Measurements from ENCODE around the gene MORN4. TPM values are rescaled to one million over a fixed set of nuclear protein-coding genes. Genes with fewer than 3 reads are reported as not detected.

MORN4 gene
- total and polyA plus RNA-seq, 4 experiments from 2014 or later = 0.94 to 3.0 (median 1.6) TPM

DNA sequence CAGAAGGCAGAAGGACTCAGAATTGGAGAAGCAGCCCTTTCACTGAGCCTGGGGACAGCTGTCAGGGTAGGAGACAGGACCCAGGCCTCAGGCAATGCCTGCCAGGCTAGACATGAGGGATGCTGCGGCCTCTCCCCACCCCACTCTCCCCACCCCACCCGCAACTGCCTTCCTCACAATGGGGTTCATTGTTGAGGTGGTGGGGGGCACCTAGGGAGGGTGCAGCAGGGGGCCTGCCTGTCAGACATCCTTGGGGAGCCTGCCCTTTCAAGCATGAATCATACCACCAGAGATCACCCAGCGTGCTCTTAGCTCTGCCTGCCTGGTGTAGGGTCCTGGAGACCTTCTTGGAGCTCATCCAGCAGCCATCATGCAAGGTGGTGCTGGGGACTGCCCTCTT is 43.8 kb downstream of the MORN4 start, which contains the start of gene C10orf62:
Gene C10orf62 (plus strand): TSS at position 243 of the 400 bp plus-strand sequence. CDS start 177 bp downstream, outside the sequence.
- no peaks in the 10 kb centered on the region for H3K27me3 Mint-ChIP-seq
- POLR2A ChIA-PET (ENCODE audit: partially characterized antibody) = interaction anchor here (0.5 kb wide), 1 partner anchor 43 kb away, joined by 3 read pairs; no protein-coding TSS in a partner anchor
- intact Hi-C loops (cut with micrococcal nuclease) = no loop called here
- no peak for DNase-seq
- Histone ChIP-seq H3K27ac (ENCODE audit: low read depth, low read length) (no peak within 1 kb of the TSS), H3K4me1 (ENCODE audit: insufficient read depth, low read length) (no peaks in the 10 kb centered on the region), H3K36me3 (ENCODE audit: insufficient read depth, low read length) (no peaks in the 10 kb centered on the region), H3K27me3 (ENCODE audit: insufficient read depth, low read length) (no peaks in the 10 kb centered on the region), H3K4me3 (ENCODE audit: low read length in 2 of 2) (no peak within 1 kb of the TSS), H3K9me3 (ENCODE audit: control insufficient read depth in 1 of 2, low read length in 2 of 2) (no peaks in the 10 kb centered on the region)
- no peak within 1 kb of the TSS for H3K27ac Mint-ChIP-seq
- no peaks in the 10 kb centered on the region for H3K9me3 Mint-ChIP-seq
- no peaks in the 10 kb centered on the region for H3K4me1 Mint-ChIP-seq
- no peaks in the 10 kb centered on the region for H3K36me3 Mint-ChIP-seq
- H3K4me3 Mint-ChIP-seq = no peak within 1 kb of the TSS
- CTCF ChIA-PET (ENCODE audit: partially characterized antibody) = no interaction called here

DNA sequence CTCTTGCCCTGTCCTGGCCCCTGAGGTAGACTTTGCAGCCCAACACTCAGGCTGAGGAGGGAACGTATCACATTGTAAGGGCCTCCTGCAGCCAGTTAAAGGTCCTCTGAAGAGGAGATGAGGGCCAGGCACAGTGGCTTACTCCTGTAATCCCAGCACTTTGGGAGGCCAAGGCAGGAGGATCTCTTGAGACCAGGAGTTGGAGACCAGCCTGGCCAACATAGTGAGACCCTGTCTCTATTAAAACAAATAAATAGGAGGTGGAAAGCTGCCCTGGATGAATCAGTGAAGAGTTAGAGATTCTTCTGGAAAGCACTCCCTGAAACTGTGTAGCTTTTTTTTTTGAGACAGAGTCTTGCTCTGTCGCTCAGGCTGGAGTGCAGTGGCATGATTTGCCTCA is 46.1 kb downstream of the MORN4 start:
- Mint-ChIP-seq H3K4me1 (no peaks in the 10 kb centered on the region), H3K27ac (no peak overlapping the region), H3K27me3 (no peaks in the 10 kb centered on the region), H3K36me3 (no peaks in the 10 kb centered on the region), H3K4me3 (no peak overlapping the region), H3K9me3 (no peaks in the 10 kb centered on the region)
- intact Hi-C loops (cut with micrococcal nuclease) = no loop called here
- POLR2A ChIA-PET (ENCODE audit: partially characterized antibody) = no interaction called here
- Histone ChIP-seq H3K4me3 (ENCODE audit: low read length in 2 of 2) (no peak overlapping the region), H3K27ac (ENCODE audit: low read depth, low read length) (no peak overlapping the region), H3K4me1 (ENCODE audit: insufficient read depth, low read length) (no peaks in the 10 kb centered on the region), H3K9me3 (ENCODE audit: control insufficient read depth in 1 of 2, low read length in 2 of 2) (no peaks in the 10 kb centered on the region), H3K36me3 (ENCODE audit: insufficient read depth, low read length) (no peaks in the 10 kb centered on the region), H3K27me3 (ENCODE audit: insufficient read depth, low read length) (no peaks in the 10 kb centered on the region)
- DNase-seq = no peak
- CTCF ChIA-PET (ENCODE audit: partially characterized antibody) = no interaction called here

GRCh38 chr10:97585439-97585811 is 47.9 kb downstream of the MORN4 start:
- no peak overlapping the region for H3K4me3 Mint-ChIP-seq
- no peaks in the 10 kb centered on the region for H3K4me1 Mint-ChIP-seq
- Histone ChIP-seq H3K4me1 (ENCODE audit: insufficient read depth, low read length) (no peaks in the 10 kb centered on the region), H3K36me3 (ENCODE audit: insufficient read depth, low read length) (no peaks in the 10 kb centered on the region), H3K9me3 (ENCODE audit: control insufficient read depth in 1 of 2, low read length in 2 of 2) (no peaks in the 10 kb centered on the region), H3K4me3 (ENCODE audit: low read length in 2 of 2) (no peak overlapping the region), H3K27me3 (ENCODE audit: insufficient read depth, low read length) (no peaks in the 10 kb centered on the region), H3K27ac (ENCODE audit: low read depth, low read length) (no peak overlapping the region)
- H3K27me3 Mint-ChIP-seq = no peaks in the 10 kb centered on the region
- H3K9me3 Mint-ChIP-seq = no peaks in the 10 kb centered on the region
- ChIA-PET POLR2A (ENCODE audit: partially characterized antibody) (no interaction called here), CTCF (ENCODE audit: partially characterized antibody) (interaction anchor here (0.6 to 1.5 kb wide), 3 partner anchors 11 to 331 kb away, joined by 3 to 4 read pairs (median 3); no protein-coding TSS in a partner anchor)
- H3K27ac Mint-ChIP-seq = no peak overlapping the region
- intact Hi-C loops (cut with micrococcal nuclease) = no loop called here
- no peak for DNase-seq
- no peaks in the 10 kb centered on the region for H3K36me3 Mint-ChIP-seq

DNA sequence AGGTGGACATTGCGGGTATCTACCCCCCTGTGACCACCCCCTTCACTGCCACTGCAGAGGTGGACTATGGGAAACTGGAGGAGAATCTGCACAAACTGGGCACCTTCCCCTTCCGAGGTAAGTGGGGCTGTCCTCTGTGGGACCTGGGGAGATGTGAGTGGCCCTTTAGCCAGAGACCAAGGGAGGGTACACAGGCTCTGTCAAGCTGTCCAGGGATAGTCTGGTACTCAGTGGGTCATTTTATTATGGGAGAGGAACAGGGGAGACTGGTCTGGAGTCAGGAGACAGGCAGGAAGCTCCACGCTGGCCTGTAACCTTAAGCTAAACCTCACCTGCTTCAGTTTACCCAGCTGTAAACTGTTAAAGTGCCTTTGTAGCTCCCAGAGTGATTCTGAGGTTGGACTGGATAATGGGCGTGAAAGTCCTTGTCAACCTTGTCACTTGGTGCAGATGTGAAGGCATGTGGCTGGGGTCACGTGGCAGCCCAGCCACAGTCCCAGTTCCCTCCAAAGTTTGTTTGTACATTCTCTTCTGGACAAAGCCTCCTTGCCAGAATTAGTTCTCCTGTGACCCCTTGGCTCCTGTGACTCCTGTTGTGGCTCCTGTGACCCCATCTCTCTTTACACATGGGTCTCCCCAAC is 48.4 kb downstream of the MORN4 start:
- Histone ChIP-seq H3K27me3 (ENCODE audit: insufficient read depth, low read length) (no peaks in the 10 kb centered on the region), H3K27ac (ENCODE audit: low read depth, low read length) (no peak overlapping the region), H3K4me1 (ENCODE audit: insufficient read depth, low read length) (no peaks in the 10 kb centered on the region), H3K36me3 (ENCODE audit: insufficient read depth, low read length) (no peaks in the 10 kb centered on the region), H3K9me3 (ENCODE audit: control insufficient read depth in 1 of 2, low read length in 2 of 2) (no peaks in the 10 kb centered on the region), H3K4me3 (ENCODE audit: low read length in 2 of 2) (no peak overlapping the region)
- no peaks in the 10 kb centered on the region for H3K9me3 Mint-ChIP-seq
- CTCF ChIA-PET (ENCODE audit: partially characterized antibody) = interaction anchor here (0.6 kb wide), 1 partner anchor 331 kb away, joined by 3 read pairs; no protein-coding TSS in a partner anchor
- POLR2A ChIA-PET (ENCODE audit: partially characterized antibody) = no interaction called here
- intact Hi-C loops (cut with micrococcal nuclease) = no loop called here
- no peak overlapping the region for H3K4me3 Mint-ChIP-seq
- H3K27me3 Mint-ChIP-seq = no peaks in the 10 kb centered on the region
- no peak for DNase-seq
- no peaks in the 10 kb centered on the region for H3K4me1 Mint-ChIP-seq
- no peaks in the 10 kb centered on the region for H3K36me3 Mint-ChIP-seq
- H3K27ac Mint-ChIP-seq = no peak overlapping the region

DNA sequence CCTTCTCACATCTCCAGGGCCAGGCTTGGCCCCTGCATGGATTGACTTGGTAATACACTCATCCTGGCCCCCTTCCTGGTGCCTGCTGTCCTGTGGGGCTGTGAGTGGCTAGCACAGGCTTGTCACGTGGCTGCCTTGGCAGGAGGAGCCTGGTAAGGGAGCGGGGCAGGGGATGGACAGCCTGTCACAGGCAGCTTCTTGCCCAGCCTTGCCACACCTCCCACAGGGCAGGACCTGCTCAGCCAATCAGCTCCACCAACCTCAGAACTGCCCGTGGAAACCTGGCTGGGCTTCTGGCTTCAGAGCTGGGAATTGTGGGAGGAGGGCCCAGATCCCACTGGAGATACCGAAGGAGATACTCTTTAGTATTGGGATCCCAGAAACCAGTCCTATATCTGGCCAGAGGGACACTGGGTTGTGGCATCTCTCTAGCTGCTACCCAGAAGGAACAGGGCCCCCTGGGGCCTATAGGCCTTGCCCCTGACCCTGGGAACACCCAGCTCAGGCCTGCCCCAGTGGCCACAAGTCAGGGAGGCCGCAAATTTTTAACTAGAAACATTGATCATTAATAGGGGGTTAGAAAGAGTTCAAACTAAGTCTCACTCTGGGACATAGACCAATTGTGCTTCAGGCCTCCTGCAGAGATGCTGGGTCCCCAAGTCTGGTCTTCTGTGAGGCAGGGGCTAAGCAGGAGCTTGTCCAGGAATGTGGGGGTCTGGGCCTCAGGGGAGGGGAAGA is 49.1 kb downstream of the MORN4 start, which contains the start of gene HOGA1:
Gene HOGA1 (plus strand): TSS at position 330 of the 738 bp plus-strand sequence. CDS start 315 bp downstream, at position 645.
- H3K27ac Mint-ChIP-seq = no peak within 1 kb of the TSS
- CTCF ChIA-PET (ENCODE audit: partially characterized antibody) = no interaction called here

DNA sequence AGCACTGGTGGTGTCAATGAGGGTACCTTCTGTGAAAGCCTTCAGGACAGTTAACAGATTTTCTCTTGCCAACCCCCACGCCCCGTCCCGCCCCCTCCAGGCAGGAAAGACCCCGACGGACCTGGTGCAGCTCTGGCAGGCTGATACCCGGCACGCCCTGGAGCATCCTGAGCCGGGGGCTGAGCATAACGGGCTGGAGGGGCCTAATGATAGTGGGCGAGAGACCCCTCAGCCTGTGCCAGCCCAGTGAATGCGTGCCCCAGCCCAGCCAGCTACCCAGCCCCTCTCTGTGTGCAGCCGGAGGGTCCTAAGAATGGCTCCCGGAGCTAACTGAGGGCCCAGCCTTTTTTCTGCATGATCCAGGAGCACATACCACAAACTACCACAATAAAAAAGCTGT is 49.8 kb downstream of the MORN4 start:
- Histone ChIP-seq H3K4me3 (ENCODE audit: low read length in 2 of 2) (no peak overlapping the region), H3K4me1 (ENCODE audit: insufficient read depth, low read length) (no peaks in the 10 kb centered on the region), H3K36me3 (ENCODE audit: insufficient read depth, low read length) (no peaks in the 10 kb centered on the region), H3K9me3 (ENCODE audit: control insufficient read depth in 1 of 2, low read length in 2 of 2) (no peaks in the 10 kb centered on the region), H3K27ac (ENCODE audit: low read depth, low read length) (no peak overlapping the region), H3K27me3 (ENCODE audit: insufficient read depth, low read length) (no peaks in the 10 kb centered on the region)
- no peaks in the 10 kb centered on the region for H3K4me1 Mint-ChIP-seq
- H3K27me3 Mint-ChIP-seq = peaks cover 0 to 1% of the 10 kb centered on the region in 2 donors
- no peaks in the 10 kb centered on the region for H3K36me3 Mint-ChIP-seq
- no peak overlapping the region for H3K27ac Mint-ChIP-seq
- no peaks in the 10 kb centered on the region for H3K9me3 Mint-ChIP-seq
- DNase-seq = no peak
- intact Hi-C loops (cut with micrococcal nuclease) = no loop called here
- H3K4me3 Mint-ChIP-seq = no peak overlapping the region
- ChIA-PET POLR2A (ENCODE audit: partially characterized antibody) (no interaction called here), CTCF (ENCODE audit: partially characterized antibody) (no interaction called here)

More for the DNA sequence above, 49.1 kb downstream of the MORN4 start, which contains the start of gene HOGA1:
- H3K27ac ChIP-seq (ENCODE audit: low read depth, low read length) = no peak within 1 kb of the TSS
- H3K4me3 Mint-ChIP-seq = no peak within 1 kb of the TSS
- H3K9me3 Mint-ChIP-seq = no peaks in the 10 kb centered on the region
- H3K27me3 ChIP-seq (ENCODE audit: insufficient read depth, low read length) = no peaks in the 10 kb centered on the region
- no peak within 1 kb of the TSS for H3K4me3 ChIP-seq (ENCODE audit: low read length in 2 of 2)
- intact Hi-C loops (cut with micrococcal nuclease) = no loop called here
- H3K4me1 Mint-ChIP-seq = no peaks in the 10 kb centered on the region
- DNase-seq = no peak
- no peaks in the 10 kb centered on the region for H3K36me3 ChIP-seq (ENCODE audit: insufficient read depth, low read length)
- no peaks in the 10 kb centered on the region for H3K36me3 Mint-ChIP-seq
- no peaks in the 10 kb centered on the region for H3K9me3 ChIP-seq (ENCODE audit: control insufficient read depth in 1 of 2, low read length in 2 of 2)
- no peaks in the 10 kb centered on the region for H3K4me1 ChIP-seq (ENCODE audit: insufficient read depth, low read length)
- no peaks in the 10 kb centered on the region for H3K27me3 Mint-ChIP-seq
- POLR2A ChIA-PET (ENCODE audit: partially characterized antibody) = no interaction called here

GRCh38 chr10:97582169-97582568 is 51.1 kb downstream of the MORN4 start:
- no peak overlapping the region for H3K27ac ChIP-seq (ENCODE audit: low read depth, low read length)
- intact Hi-C loops (cut with micrococcal nuclease) = no loop called here
- H3K36me3 Mint-ChIP-seq = no peaks in the 10 kb centered on the region
- no peaks in the 10 kb centered on the region for H3K9me3 Mint-ChIP-seq
- no peaks in the 10 kb centered on the region for H3K4me1 ChIP-seq (ENCODE audit: insufficient read depth, low read length)
- H3K27me3 Mint-ChIP-seq = peaks cover 0 to 2% of the 10 kb centered on the region in 2 donors
- no peaks in the 10 kb centered on the region for H3K36me3 ChIP-seq (ENCODE audit: insufficient read depth, low read length)
- CTCF ChIA-PET (ENCODE audit: partially characterized antibody) = interaction anchor here (0.6 kb wide), 1 partner anchor 177 kb away, joined by 3 read pairs; no protein-coding TSS in a partner anchor
- H3K9me3 ChIP-seq (ENCODE audit: control insufficient read depth in 1 of 2, low read length in 2 of 2) = no peaks in the 10 kb centered on the region
- H3K4me1 Mint-ChIP-seq = no peaks in the 10 kb centered on the region
- no peak overlapping the region for H3K27ac Mint-ChIP-seq
- no peak for DNase-seq
- H3K4me3 ChIP-seq (ENCODE audit: low read length in 2 of 2) = no peak overlapping the region
- H3K4me3 Mint-ChIP-seq = no peak overlapping the region
- POLR2A ChIA-PET (ENCODE audit: partially characterized antibody) = no interaction called here
- no peaks in the 10 kb centered on the region for H3K27me3 ChIP-seq (ENCODE audit: insufficient read depth, low read length)
